H9 (cell line): ENCODE measurements around the gene PID1. TPM values are rescaled to one million over a fixed set of nuclear protein-coding genes. Genes with fewer than 3 reads are reported as not detected.

Experiments used
- DNase-seq: peaks from one replicate; pipeline ENCODE4 v3.0.0-alpha.2; 2017
- H2AFZ ChIP-seq: one replicate; pipeline ENCODE4 v1.6.1; 2013; ENCODE audit warnings: mild to moderate bottlenecking, low read length, control low read depth, moderate library complexity
- H2AK5ac ChIP-seq: 2 replicates; pipeline ENCODE4 v1.6.1; 2013; ENCODE audit warnings: low read length, control low read depth, mixed read lengths; ENCODE audit not compliant: insufficient read length
- H2BK120ac ChIP-seq: one replicate; pipeline ENCODE4 v1.6.1; 2013; ENCODE audit warnings: low read depth, mild to moderate bottlenecking, low read length, control low read depth, inconsistent platforms; ENCODE audit not compliant: poor library complexity, severe bottlenecking
- H2BK12ac ChIP-seq: 2 replicates; pipeline ENCODE4 v1.6.1; 2013; ENCODE audit warnings: low read length, control low read depth, mixed read lengths, low read depth; ENCODE audit not compliant: insufficient read length
- H2BK15ac ChIP-seq: 2 replicates; pipeline ENCODE4 v1.6.1; 2013; ENCODE audit warnings: low read depth, low read length, control low read depth
- H2BK20ac ChIP-seq: one replicate; pipeline ENCODE4 v1.6.1; 2013; ENCODE audit warnings: low read depth, mild to moderate bottlenecking, low read length, control low read depth, inconsistent platforms; ENCODE audit not compliant: poor library complexity, severe bottlenecking
- H2BK5ac ChIP-seq: 2 replicates; pipeline ENCODE4 v1.6.1; 2013; ENCODE audit warnings: low read length, control low read depth, mixed read lengths; ENCODE audit not compliant: insufficient read length
- H3K14ac ChIP-seq: 2 replicates; pipeline ENCODE4 v1.6.1; 2013; ENCODE audit warnings: low read length, control low read depth; ENCODE audit not compliant: insufficient read depth
- H3K18ac ChIP-seq: 2 replicates; pipeline ENCODE4 v1.6.1; 2013; ENCODE audit warnings: low read depth, mild to moderate bottlenecking, mixed read lengths, low read length, control low read depth; ENCODE audit not compliant: insufficient read length
- H3K23ac ChIP-seq: 2 replicates; pipeline ENCODE4 v1.6.1; 2013; ENCODE audit warnings: low read length, control low read depth, mixed read lengths, low read depth; ENCODE audit not compliant: insufficient read length
- H3K23me2 ChIP-seq: 2 replicates; pipeline ENCODE4 v1.6.1; 2013; ENCODE audit warnings: low read depth, mild to moderate bottlenecking, mixed read lengths, low read length, control low read depth; ENCODE audit not compliant: insufficient read length, poor library complexity, severe bottlenecking
- H3K27ac ChIP-seq: 2 replicates; pipeline ENCODE4 v1.5.1; 2013; ENCODE audit warnings: low read length, control low read depth, mixed read lengths, low read depth; ENCODE audit not compliant: insufficient read length
- H3K27me3 ChIP-seq: 2 replicates; pipeline ENCODE4 v1.6.1; 2013; ENCODE audit warnings: low read length, control low read depth, inconsistent platforms; ENCODE audit not compliant: insufficient read depth
- H3K4ac ChIP-seq: 2 replicates; pipeline ENCODE4 v1.6.1; 2013; ENCODE audit warnings: low read depth, mild to moderate bottlenecking, control low read depth, inconsistent platforms, low read length, moderate library complexity
- H3K4me1 ChIP-seq: 2 replicates; pipeline ENCODE4 v1.6.1; 2013; ENCODE audit warnings: low read length, control low read depth, inconsistent platforms; ENCODE audit not compliant: insufficient read depth
- H3K4me2 ChIP-seq: 2 replicates; pipeline ENCODE4 v1.6.1; 2013; ENCODE audit warnings: low read length, control low read depth, mixed read lengths; ENCODE audit not compliant: insufficient read length, insufficient read depth
- H3K56ac ChIP-seq: 2 replicates; pipeline ENCODE4 v1.6.1; 2013; ENCODE audit warnings: low read depth, mild to moderate bottlenecking, mixed read lengths, low read length, control low read depth; ENCODE audit not compliant: insufficient read length
- H3K79me1 ChIP-seq: 2 replicates; pipeline ENCODE4 v1.6.1; 2013; ENCODE audit warnings: low read depth, mild to moderate bottlenecking, moderate library complexity, low read length, control low read depth, inconsistent platforms; ENCODE audit not compliant: insufficient read depth, poor library complexity, severe bottlenecking
- H3K79me2 ChIP-seq: 2 replicates; pipeline ENCODE4 v1.6.1; 2013; ENCODE audit warnings: low read length, control low read depth, inconsistent platforms; ENCODE audit not compliant: insufficient read depth
- H3K9ac ChIP-seq: 2 replicates; pipeline ENCODE4 v1.6.1; 2013; ENCODE audit warnings: low read length, control low read depth, mixed read lengths; ENCODE audit not compliant: insufficient read length; ENCODE audit errors: extremely low read depth
- H3K9me3 ChIP-seq: one replicate; pipeline ENCODE4 v1.6.1; 2013; ENCODE audit warnings: low read depth, low read length, inconsistent platforms; ENCODE audit not compliant: control insufficient read depth
- H3T11ph ChIP-seq: one replicate; pipeline ENCODE4 v1.6.1; 2013; ENCODE audit warnings: mild to moderate bottlenecking, low read length, control low read depth, inconsistent platforms
- H4K20me1 ChIP-seq: one replicate; pipeline ENCODE4 v1.6.1; 2013; ENCODE audit not compliant: control insufficient read depth, insufficient read length, insufficient read depth
- H4K5ac ChIP-seq: 2 replicates; pipeline ENCODE4 v1.6.1; 2013; ENCODE audit warnings: low read depth, mild to moderate bottlenecking, mixed read lengths, low read length, control low read depth; ENCODE audit not compliant: insufficient read length
- H4K8ac ChIP-seq: replicated peaks from 2 replicates; pipeline ENCODE4 v1.6.1; 2013; ENCODE audit warnings: low read length, control low read depth, mixed read lengths, low read depth; ENCODE audit not compliant: insufficient read length
- H4K91ac ChIP-seq: 2 replicates; pipeline ENCODE4 v1.6.1; 2013; ENCODE audit warnings: low read depth, mild to moderate bottlenecking, moderate library complexity, mixed read lengths, low read length, control low read depth; ENCODE audit not compliant: insufficient read length
- H3K27ac Mint-ChIP-seq, 3 experiments: 2 replicates in 2 of 3; 3 replicates in 1 of 3; pipeline ENCODE4 v1.8.0; 2020 to 2021; ENCODE audit warnings: mixed read lengths in 3 of 3, mild to moderate bottlenecking in 1 of 3, moderate library complexity in 1 of 3
- H3K27me3 Mint-ChIP-seq: 2 replicates; pipeline ENCODE4 v1.8.0; 2021; ENCODE audit warnings: low read depth, mild to moderate bottlenecking, moderate library complexity, mixed read lengths
- H3K36me3 Mint-ChIP-seq, 3 experiments: 2 replicates in 2 of 3; 3 replicates in 1 of 3; pipeline ENCODE4 v1.8.0; 2020 to 2021; ENCODE audit warnings: low read depth in 3 of 3, mixed read lengths in 3 of 3; ENCODE audit not compliant: insufficient read depth in 1 of 3
- H3K4me1 Mint-ChIP-seq, 2 experiments: 2 replicates each; pipeline ENCODE4 v1.8.0; 2020; ENCODE audit warnings: mixed read lengths in 2 of 2
- H3K4me3 Mint-ChIP-seq, 2 experiments: 2 replicates in 1 of 2; 3 replicates in 1 of 2; pipeline ENCODE4 v1.8.0; 2020 to 2021; ENCODE audit warnings: mild to moderate bottlenecking in 2 of 2, mixed read lengths in 2 of 2, moderate library complexity in 1 of 2
- H3K9me3 Mint-ChIP-seq, 2 experiments: 2 replicates in 1 of 2; 3 replicates in 1 of 2; pipeline ENCODE4 v1.8.0; 2020; ENCODE audit warnings: mild to moderate bottlenecking in 2 of 2, mixed read lengths in 2 of 2, moderate library complexity in 1 of 2
- CTCF ChIP-seq: fragments of 200-600 bp; sonication (generic); conservative IDR thresholded peaks from 3 replicates; pipeline ENCODE4 v1.8.0; 2021; ENCODE audit warnings: antibody characterized with exemption, mild to moderate bottlenecking
- WGBS: extraction: QIAGEN DNeasy Blood & Tissue Kit; methylation state at CpG from one replicate; pipeline ENCODE4 v1.1.7; 2013; ENCODE audit warnings: missing lambda C conversion rate, low lambda C conversion rate, mixed read lengths; ENCODE audit not compliant: insufficient read length; ENCODE audit errors: extremely low coverage; 5-methylcytosine and 5-hydroxymethylcytosine counted together
- total RNA-seq: library from RNA; stranded (reverse); gene quantifications from 2 replicates; pipeline ENCODE4 v1.2.1, GENCODE V29; 2021

The PID1 gene
- total RNA-seq, 1 experiment from 2014 or later = 1.4 TPM

- Histone ChIP-seq H2BK20ac (no peak overlapping the region), H2BK5ac (no peak overlapping the region), H2AFZ (no peak overlapping the region), H3K23me2 (no peaks in the 10 kb centered on the region), H3K27ac (no peak overlapping the region), H3T11ph (no peak overlapping the region), H3K4ac (no peak overlapping the region), H3K18ac (no peak overlapping the region), H3K23ac (no peak overlapping the region), H3K4me2 (no peak overlapping the region), H3K79me2 (no peaks in the 10 kb centered on the region), H3K14ac (no peak overlapping the region), H3K9ac (no peak overlapping the region), H3K79me1 (no peaks in the 10 kb centered on the region), H2AK5ac (no peak overlapping the region), H2BK12ac (no peak overlapping the region), H4K8ac (no peak overlapping the region), H3K4me1 (no peaks in the 10 kb centered on the region; the same call in 1 of the 2 replicates), H4K91ac (no peak overlapping the region), H2BK15ac (no peak overlapping the region), H3K9me3 (no peaks in the 10 kb centered on the region), H4K20me1 (no peaks in the 10 kb centered on the region), H3K27me3 (no peaks in the 10 kb centered on the region), H4K5ac (no peak overlapping the region), H2BK120ac (no peak overlapping the region), H3K56ac (no peak overlapping the region)
- no CpG with 5 or more reads among the region's 5 CpGs for WGBS
- DNase-seq = no peak
- Mint-ChIP-seq H3K27me3 (no peaks in the 10 kb centered on the region), H3K4me1 (peaks cover 10% of the 10 kb centered on the region in 2 experiments), H3K36me3 (no peaks in the 10 kb centered on the region; a peak in 1 of 7 replicates), H3K4me3 (no peak overlapping the region), H3K27ac (no peak overlapping the region), H3K9me3 (no peaks in the 10 kb centered on the region; a peak in 1 of 5 replicates)
- no peak for TF ChIP-seq CTCF
These were observed 65.4 kb downstream of the PID1 start for GRCh38 chr2:229205704-229206103.
